ENCODE data around the gene CLC.

CLC gene

DNA sequence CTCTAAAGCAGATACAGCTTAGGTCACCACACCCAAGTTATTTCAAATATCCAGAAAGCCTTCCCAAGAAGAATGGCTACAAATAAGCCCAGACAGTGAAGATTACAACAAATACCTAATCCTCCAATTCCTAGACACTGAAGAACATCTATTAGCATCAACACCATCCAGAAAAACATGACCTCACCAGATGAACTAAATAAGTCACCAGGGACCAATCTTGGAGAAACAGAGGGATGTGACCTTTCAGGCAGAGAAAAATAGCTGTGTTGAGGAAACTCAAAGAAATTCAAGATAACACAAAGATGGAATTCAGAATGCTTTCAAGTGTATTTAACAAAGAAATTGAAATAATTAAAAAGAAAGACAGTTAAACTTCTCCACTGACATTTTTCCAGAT lies 15.0 kb upstream of the CLC start:
- no peak overlapping the region for H3K4me3 ChIP-seq (ENCODE audit: low read length in 2 of 2)
- peaks cover 0 to 10% of the 10 kb centered on the region in 2 donors for H3K27me3 ChIP-seq (ENCODE audit: control insufficient read depth in 1 of 2, insufficient read depth in 2 of 2, low read length in 2 of 2)
- H3K4me1 ChIP-seq (ENCODE audit: control insufficient read depth, insufficient read depth, low read length), result no peaks in the 10 kb centered on the region
- no peak overlapping the region for H3K9ac ChIP-seq (ENCODE audit: low read length in 2 of 2)
- H3K36me3 ChIP-seq (ENCODE audit: control insufficient read depth in 2 of 2, insufficient read depth in 2 of 2, low read length in 2 of 2), result no peaks in the 10 kb centered on the region
- no peak overlapping the region for H3K27ac ChIP-seq (ENCODE audit: low read length)
- H3K9me3 ChIP-seq (ENCODE audit: control insufficient read depth in 2 of 2, low read length in 2 of 2), result no peaks in the 10 kb centered on the region

DNA sequence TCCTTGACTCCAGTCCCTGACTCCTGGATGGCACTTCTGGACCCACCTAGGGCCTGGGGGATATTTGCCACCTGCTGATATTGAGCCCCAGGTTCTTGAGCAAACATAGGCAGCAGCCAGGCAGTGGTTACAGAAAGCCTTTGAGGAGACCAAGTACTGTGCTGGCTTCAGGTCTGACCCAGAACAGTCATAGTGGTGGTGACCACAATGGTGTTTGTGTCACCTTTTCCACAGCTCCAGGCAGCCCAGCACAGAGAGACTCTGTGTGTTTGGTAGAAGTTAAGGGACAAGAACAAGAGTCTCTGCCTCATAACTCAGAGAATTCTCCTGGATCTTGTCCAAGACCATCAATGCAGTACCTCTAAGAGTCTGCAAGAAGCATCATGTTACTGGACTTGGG lies 14.6 kb upstream of the CLC start:
- peaks cover 0 to 10% of the 10 kb centered on the region in 2 donors for H3K27me3 ChIP-seq (ENCODE audit: control insufficient read depth in 1 of 2, insufficient read depth in 2 of 2, low read length in 2 of 2)
- H3K36me3 ChIP-seq (ENCODE audit: control insufficient read depth in 2 of 2, insufficient read depth in 2 of 2, low read length in 2 of 2), result no peaks in the 10 kb centered on the region
- no peaks in the 10 kb centered on the region for H3K9me3 ChIP-seq (ENCODE audit: control insufficient read depth in 2 of 2, low read length in 2 of 2)
- H3K4me3 ChIP-seq (ENCODE audit: low read length in 2 of 2), result no peak overlapping the region
- no peak overlapping the region for H3K9ac ChIP-seq (ENCODE audit: low read length in 2 of 2)
- no peak overlapping the region for H3K27ac ChIP-seq (ENCODE audit: low read length)
- H3K4me1 ChIP-seq (ENCODE audit: control insufficient read depth, insufficient read depth, low read length), result no peaks in the 10 kb centered on the region

DNA sequence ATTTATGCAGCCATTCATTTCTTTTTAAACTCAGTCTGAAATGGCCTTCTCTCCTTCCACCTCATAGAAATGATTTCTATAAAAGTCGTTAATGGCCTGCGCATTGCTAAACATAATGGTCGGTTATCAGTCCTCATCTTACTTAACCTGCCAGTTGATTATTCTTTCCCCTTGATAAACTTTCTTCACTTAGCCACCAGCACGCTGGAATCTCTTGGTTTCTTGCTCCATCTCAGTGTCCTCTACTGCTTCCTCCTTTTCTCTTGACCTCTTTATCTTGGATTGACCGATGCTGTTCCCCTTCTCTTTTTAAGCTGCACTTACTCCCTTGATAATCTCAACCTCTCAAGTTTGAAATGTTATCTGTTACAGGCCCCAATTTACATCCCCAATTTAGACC lies 12.2 kb upstream of the CLC start:
- H3K4me1 ChIP-seq (ENCODE audit: control insufficient read depth, insufficient read depth, low read length), result no peaks in the 10 kb centered on the region
- no peak overlapping the region for H3K27ac ChIP-seq (ENCODE audit: low read length)
- H3K4me3 ChIP-seq (ENCODE audit: low read length in 2 of 2), result no peak overlapping the region
- H3K9ac ChIP-seq (ENCODE audit: low read length in 2 of 2), result no peak overlapping the region
- H3K9me3 ChIP-seq (ENCODE audit: control insufficient read depth in 2 of 2, low read length in 2 of 2), result no peaks in the 10 kb centered on the region
- H3K36me3 ChIP-seq (ENCODE audit: control insufficient read depth in 2 of 2, insufficient read depth in 2 of 2, low read length in 2 of 2), result no peaks in the 10 kb centered on the region
- peaks cover 0 to 5% of the 10 kb centered on the region in 2 donors for H3K27me3 ChIP-seq (ENCODE audit: control insufficient read depth in 1 of 2, insufficient read depth in 2 of 2, low read length in 2 of 2)

DNA sequence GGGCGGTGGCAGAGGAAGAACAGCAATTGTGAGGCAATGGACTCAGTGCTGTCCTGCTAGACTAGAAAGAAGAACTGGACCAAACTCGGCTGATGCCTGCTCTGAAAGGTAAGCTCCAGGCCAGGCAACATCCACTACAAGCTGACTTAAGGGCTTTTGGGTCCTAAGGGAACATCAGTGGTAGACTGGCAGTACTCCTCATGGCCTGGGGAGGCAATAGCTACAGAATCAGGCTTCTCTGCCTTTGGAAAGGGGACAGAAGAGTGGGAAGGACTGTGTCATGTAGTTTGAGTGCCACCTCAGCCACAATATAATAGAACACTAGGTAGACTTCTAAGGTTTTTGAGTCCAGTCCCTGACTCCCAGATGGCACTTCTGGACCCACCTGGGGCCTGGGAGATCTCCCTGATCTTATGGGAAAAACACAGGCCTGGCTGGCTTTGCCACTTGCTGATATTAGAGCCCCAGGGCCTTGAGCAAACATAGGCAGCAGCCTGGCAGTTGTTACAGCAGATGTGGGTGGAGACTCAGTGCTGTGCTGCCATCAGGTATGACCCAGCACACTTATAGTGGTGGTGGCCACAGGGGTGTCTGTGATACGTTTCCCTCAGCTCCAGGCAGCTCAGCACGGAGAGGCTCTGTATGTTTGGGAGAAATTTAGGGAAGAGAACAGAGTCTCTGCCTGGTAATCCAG lies 9.2 kb upstream of the CLC start:
- H3K9ac ChIP-seq (ENCODE audit: low read length in 2 of 2), result no peak overlapping the region
- no peak overlapping the region for H3K27ac ChIP-seq (ENCODE audit: low read length)
- no peaks in the 10 kb centered on the region for H3K36me3 ChIP-seq (ENCODE audit: control insufficient read depth in 2 of 2, insufficient read depth in 2 of 2, low read length in 2 of 2)
- H3K4me1 ChIP-seq (ENCODE audit: control insufficient read depth, insufficient read depth, low read length), result no peaks in the 10 kb centered on the region
- H3K27me3 ChIP-seq (ENCODE audit: control insufficient read depth in 1 of 2, insufficient read depth in 2 of 2, low read length in 2 of 2), result peaks cover 0 to 5% of the 10 kb centered on the region in 2 donors
- H3K9me3 ChIP-seq (ENCODE audit: control insufficient read depth in 2 of 2, low read length in 2 of 2), result no peaks in the 10 kb centered on the region
- no peak overlapping the region for H3K4me3 ChIP-seq (ENCODE audit: low read length in 2 of 2)

DNA sequence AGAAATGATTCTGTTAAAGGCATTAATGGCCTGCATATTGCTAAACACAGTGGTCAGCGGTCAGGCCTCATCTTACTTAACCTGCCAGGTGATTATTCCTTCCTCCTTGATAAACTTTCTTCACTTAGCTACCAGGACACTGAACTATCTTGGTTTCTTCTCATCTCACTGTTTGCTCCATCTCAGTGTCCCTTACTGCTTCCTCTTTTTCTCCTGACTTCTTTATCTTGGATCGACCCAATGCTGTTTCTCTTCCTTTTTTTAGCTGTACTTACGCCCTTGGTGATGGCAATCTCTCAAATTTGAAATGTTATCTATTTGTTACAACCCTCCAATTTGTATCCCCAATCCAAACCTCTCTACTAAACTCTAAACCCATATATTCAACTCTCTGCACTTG lies 7.8 kb upstream of the CLC start:
- Histone ChIP-seq H3K9me3 (ENCODE audit: control insufficient read depth in 2 of 2, low read length in 2 of 2) (no peaks in the 10 kb centered on the region), H3K27me3 (ENCODE audit: control insufficient read depth in 1 of 2, insufficient read depth in 2 of 2, low read length in 2 of 2) (no peaks in the 10 kb centered on the region), H3K4me3 (ENCODE audit: low read length in 2 of 2) (no peak overlapping the region), H3K4me1 (ENCODE audit: control insufficient read depth, insufficient read depth, low read length) (no peaks in the 10 kb centered on the region), H3K9ac (ENCODE audit: low read length in 2 of 2) (no peak overlapping the region), H3K27ac (ENCODE audit: low read length) (no peak overlapping the region), H3K36me3 (ENCODE audit: control insufficient read depth in 2 of 2, insufficient read depth in 2 of 2, low read length in 2 of 2) (no peaks in the 10 kb centered on the region)

DNA sequence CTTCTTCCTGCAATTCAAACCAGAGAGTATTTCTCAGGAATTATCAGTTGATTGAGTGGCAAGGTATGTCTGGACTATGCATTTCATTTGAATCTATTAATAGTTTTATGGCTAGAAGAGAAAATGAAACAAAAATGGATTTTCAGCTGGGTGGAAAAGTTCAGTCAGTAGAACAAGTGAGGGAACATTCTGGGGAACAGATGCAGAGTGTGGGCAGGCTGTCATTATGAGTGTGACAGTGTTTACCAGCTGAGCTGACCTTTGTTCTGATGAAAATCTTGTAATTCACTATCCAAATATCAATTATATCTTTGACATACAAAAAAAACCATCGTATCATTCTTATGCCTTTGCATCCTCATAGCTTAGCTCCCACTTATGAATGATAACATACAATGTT lies 2.6 kb upstream of the CLC start:
- Histone ChIP-seq H3K27ac (ENCODE audit: low read length) (no peak overlapping the region), H3K9ac (ENCODE audit: low read length in 2 of 2) (no peak overlapping the region), H3K4me1 (ENCODE audit: control insufficient read depth, insufficient read depth, low read length) (no peaks in the 10 kb centered on the region), H3K4me3 (ENCODE audit: low read length in 2 of 2) (no peak overlapping the region), H3K27me3 (ENCODE audit: control insufficient read depth in 1 of 2, insufficient read depth in 2 of 2, low read length in 2 of 2) (peaks cover 0 to 8% of the 10 kb centered on the region in 2 donors), H3K36me3 (ENCODE audit: control insufficient read depth in 2 of 2, insufficient read depth in 2 of 2, low read length in 2 of 2) (no peaks in the 10 kb centered on the region), H3K9me3 (ENCODE audit: control insufficient read depth in 2 of 2, low read length in 2 of 2) (no peaks in the 10 kb centered on the region)

DNA sequence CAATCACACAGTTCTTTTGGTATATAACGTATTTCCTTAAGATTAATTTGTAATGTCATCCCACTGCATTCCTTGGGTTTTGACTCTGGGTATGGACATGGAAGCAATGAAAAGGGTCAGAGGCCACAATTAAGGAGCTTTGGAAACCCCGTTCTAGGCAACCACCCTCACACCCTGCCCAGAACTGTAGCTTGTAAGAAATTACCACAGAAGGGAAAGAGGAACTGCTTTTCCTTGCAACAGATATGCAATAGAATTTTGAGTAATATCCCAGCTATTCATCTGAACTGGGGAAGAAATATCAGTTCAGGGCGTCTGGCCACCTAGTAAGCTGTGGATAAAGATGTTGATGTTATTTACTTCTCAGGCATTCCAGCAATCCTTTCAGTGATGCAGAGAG lies 985 bp upstream of the CLC start:
- H3K4me1 ChIP-seq (ENCODE audit: control insufficient read depth, insufficient read depth, low read length), result no peaks in the 10 kb centered on the region
- H3K36me3 ChIP-seq (ENCODE audit: control insufficient read depth in 2 of 2, insufficient read depth in 2 of 2, low read length in 2 of 2), result no peaks in the 10 kb centered on the region
- H3K9me3 ChIP-seq (ENCODE audit: control insufficient read depth in 2 of 2, low read length in 2 of 2), result no peaks in the 10 kb centered on the region
- H3K4me3 ChIP-seq (ENCODE audit: low read length in 2 of 2), result no peak overlapping the region
- no peak overlapping the region for H3K9ac ChIP-seq (ENCODE audit: low read length in 2 of 2)
- peaks cover 0 to 8% of the 10 kb centered on the region in 2 donors for H3K27me3 ChIP-seq (ENCODE audit: control insufficient read depth in 1 of 2, insufficient read depth in 2 of 2, low read length in 2 of 2)
- no peak overlapping the region for H3K27ac ChIP-seq (ENCODE audit: low read length)

DNA sequence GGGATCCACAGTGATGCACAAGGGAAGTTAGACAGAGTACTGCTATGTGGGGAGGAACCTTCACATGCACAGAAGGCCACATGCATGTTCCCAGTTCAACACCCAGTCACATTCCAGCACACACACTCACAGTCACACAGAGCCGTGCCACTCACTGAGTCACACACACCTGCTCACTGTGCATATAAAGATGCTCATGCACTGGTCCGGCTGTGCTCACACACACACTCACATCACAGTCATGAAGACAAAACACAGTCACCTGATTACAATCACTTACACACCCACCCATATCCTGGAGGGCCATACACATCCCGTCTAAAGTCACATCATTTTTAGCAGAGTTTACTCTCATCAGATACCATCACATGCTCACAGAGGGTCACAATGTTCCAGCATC lies 478 bp downstream of the CLC start:
- Histone ChIP-seq H3K9ac (ENCODE audit: low read length in 2 of 2) (no peak overlapping the region), H3K4me3 (ENCODE audit: low read length in 2 of 2) (no peak overlapping the region), H3K27ac (ENCODE audit: low read length) (no peak overlapping the region), H3K27me3 (ENCODE audit: control insufficient read depth in 1 of 2, insufficient read depth in 2 of 2, low read length in 2 of 2) (peaks cover 0 to 8% of the 10 kb centered on the region in 2 donors), H3K36me3 (ENCODE audit: control insufficient read depth in 2 of 2, insufficient read depth in 2 of 2, low read length in 2 of 2) (no peaks in the 10 kb centered on the region), H3K9me3 (ENCODE audit: control insufficient read depth in 2 of 2, low read length in 2 of 2) (no peaks in the 10 kb centered on the region), H3K4me1 (ENCODE audit: control insufficient read depth, insufficient read depth, low read length) (no peaks in the 10 kb centered on the region)

DNA sequence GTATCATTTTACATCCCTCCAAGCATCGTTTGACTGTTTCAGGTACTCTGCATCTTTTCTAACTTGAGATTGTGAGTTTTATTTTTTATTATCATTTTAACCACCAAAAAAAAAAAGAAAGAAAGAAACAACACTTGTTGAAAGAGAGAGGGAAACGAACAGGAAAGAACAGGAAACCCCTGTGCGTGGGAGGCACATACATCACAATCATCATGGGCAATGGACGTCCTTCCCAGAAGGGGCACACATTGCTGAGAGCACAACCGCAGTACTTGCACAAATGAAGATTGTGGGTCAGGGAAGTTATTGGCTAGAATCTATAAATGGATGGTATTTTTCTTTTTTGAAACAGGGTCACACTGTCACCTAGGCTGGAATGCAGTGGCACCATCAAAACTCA lies 1.7 kb downstream of the CLC start:
- no peaks in the 10 kb centered on the region for H3K36me3 ChIP-seq (ENCODE audit: control insufficient read depth in 2 of 2, insufficient read depth in 2 of 2, low read length in 2 of 2)
- no peak overlapping the region for H3K27ac ChIP-seq (ENCODE audit: low read length)
- H3K9ac ChIP-seq (ENCODE audit: low read length in 2 of 2), result no peak overlapping the region
- no peaks in the 10 kb centered on the region for H3K9me3 ChIP-seq (ENCODE audit: control insufficient read depth in 2 of 2, low read length in 2 of 2)
- H3K4me3 ChIP-seq (ENCODE audit: low read length in 2 of 2), result no peak overlapping the region
- H3K4me1 ChIP-seq (ENCODE audit: control insufficient read depth, insufficient read depth, low read length), result no peaks in the 10 kb centered on the region
- peaks cover 0 to 10% of the 10 kb centered on the region in 2 donors for H3K27me3 ChIP-seq (ENCODE audit: control insufficient read depth in 1 of 2, insufficient read depth in 2 of 2, low read length in 2 of 2)

DNA sequence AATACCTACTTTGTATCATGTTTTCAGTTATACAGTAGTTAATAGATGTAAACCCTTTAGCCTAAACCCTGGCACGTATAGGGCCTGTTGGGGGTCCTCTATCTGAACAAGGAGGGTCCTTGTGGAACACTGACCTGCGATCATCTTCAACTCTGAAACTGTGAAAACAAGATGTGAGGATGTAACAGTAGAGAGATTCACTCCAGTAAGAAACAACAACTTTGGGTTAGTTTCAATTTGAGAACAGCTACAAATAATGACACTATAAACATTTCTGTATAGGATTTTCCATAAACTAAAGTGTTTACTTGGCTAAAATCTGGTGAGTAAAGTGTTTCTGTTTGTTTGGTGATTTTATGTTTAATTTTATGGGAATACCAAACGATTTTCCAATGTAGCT lies 2.1 kb downstream of the CLC start:
- Histone ChIP-seq H3K4me1 (ENCODE audit: control insufficient read depth, insufficient read depth, low read length) (no peaks in the 10 kb centered on the region), H3K27ac (ENCODE audit: low read length) (no peak overlapping the region), H3K9ac (ENCODE audit: low read length in 2 of 2) (no peak overlapping the region), H3K4me3 (ENCODE audit: low read length in 2 of 2) (no peak overlapping the region), H3K27me3 (ENCODE audit: control insufficient read depth in 1 of 2, insufficient read depth in 2 of 2, low read length in 2 of 2) (peaks cover 0 to 10% of the 10 kb centered on the region in 2 donors), H3K36me3 (ENCODE audit: control insufficient read depth in 2 of 2, insufficient read depth in 2 of 2, low read length in 2 of 2) (no peaks in the 10 kb centered on the region), H3K9me3 (ENCODE audit: control insufficient read depth in 2 of 2, low read length in 2 of 2) (no peaks in the 10 kb centered on the region)

DNA sequence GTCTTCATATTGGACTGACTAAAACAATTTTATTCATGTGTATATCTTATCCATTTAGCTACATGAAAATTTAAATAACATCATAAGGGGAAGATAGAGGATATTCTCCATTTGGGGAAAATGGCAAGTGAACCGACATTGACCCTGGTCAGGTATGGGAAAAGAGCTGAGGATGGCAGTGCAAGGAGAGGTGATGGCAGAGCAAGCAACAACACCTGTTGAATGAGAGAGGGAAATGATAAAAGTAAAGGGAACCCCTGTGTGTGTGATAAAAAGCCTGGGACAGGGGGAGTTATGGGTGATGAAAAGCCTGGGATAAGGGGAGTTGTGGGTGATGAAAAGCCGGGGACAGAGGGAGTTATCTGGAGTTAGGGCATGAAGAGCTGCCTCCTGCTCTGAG lies 4.0 kb downstream of the CLC start:
- no peak overlapping the region for H3K9ac ChIP-seq (ENCODE audit: low read length in 2 of 2)
- H3K9me3 ChIP-seq (ENCODE audit: control insufficient read depth in 2 of 2, low read length in 2 of 2), result no peaks in the 10 kb centered on the region
- no peak overlapping the region for H3K4me3 ChIP-seq (ENCODE audit: low read length in 2 of 2)
- H3K4me1 ChIP-seq (ENCODE audit: control insufficient read depth, insufficient read depth, low read length), result no peaks in the 10 kb centered on the region
- no peak overlapping the region for H3K27ac ChIP-seq (ENCODE audit: low read length)
- H3K27me3 ChIP-seq (ENCODE audit: control insufficient read depth in 1 of 2, insufficient read depth in 2 of 2, low read length in 2 of 2), result peaks cover 0 to 10% of the 10 kb centered on the region in 2 donors
- H3K36me3 ChIP-seq (ENCODE audit: control insufficient read depth in 2 of 2, insufficient read depth in 2 of 2, low read length in 2 of 2), result no peaks in the 10 kb centered on the region

Data from stomach smooth muscle (tissue), 2 donors.